Activated CD4-positive, alpha-beta T cell treated with anti-CD3 and anti-CD28 coated beads, Interleukin-2, amount 50 U/mL, for 1 hour (primary cell): Measurements from ENCODE around the gene GH2.
"Not testable (repeated sequence)": the region's sequence is repeated elsewhere in the genome, so short reads cannot be mapped to it uniquely, and the experiment has no call there.

Experiments used
- DNase-seq: peaks from one replicate; pipeline ENCODE4 v3.0.0-alpha.2; 2020

The GH2 gene

DNA sequence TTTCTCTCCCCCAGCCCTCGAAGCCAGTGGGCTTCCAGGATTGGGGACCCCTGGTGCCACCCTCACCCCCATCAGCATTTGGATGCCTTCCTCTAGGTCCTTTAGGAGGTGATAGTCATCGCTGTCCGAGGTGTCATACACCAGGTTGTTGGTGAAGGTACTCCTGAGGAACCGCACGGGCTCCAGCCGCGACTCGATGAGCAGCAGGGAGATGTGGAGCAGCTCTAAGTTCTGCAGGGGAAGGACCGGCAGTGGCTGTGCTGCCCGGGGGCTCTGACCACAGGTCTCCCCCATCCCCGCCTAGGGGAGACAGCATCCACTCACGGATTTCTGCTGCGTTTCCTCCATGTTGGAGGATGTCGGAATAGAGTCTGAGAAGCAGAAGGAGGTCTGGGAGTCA lies 28.4 kb upstream of the GH2 start:
- DNase-seq = no peak

DNA sequence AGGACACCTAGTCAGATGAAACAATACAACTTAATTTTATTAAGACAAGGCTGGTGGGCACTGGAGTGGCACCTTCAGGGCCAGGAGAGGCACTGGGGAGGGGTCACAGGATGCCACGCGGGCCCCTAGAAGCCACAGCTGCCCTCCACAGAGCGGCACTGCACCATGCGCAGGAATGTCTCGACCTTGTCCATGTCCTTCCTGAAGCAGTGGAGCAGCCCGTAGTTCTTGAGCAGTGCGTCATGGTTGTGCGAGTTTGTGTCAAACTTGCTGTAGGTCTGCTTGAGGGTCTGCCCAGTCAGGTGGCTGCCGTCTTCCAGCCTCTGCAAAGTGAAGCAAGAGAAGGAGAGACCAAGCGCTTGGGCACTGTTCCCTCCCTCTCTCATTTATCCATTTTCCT lies 27.8 kb upstream of the GH2 start:
- not testable (repeated sequence) for DNase-seq

DNA sequence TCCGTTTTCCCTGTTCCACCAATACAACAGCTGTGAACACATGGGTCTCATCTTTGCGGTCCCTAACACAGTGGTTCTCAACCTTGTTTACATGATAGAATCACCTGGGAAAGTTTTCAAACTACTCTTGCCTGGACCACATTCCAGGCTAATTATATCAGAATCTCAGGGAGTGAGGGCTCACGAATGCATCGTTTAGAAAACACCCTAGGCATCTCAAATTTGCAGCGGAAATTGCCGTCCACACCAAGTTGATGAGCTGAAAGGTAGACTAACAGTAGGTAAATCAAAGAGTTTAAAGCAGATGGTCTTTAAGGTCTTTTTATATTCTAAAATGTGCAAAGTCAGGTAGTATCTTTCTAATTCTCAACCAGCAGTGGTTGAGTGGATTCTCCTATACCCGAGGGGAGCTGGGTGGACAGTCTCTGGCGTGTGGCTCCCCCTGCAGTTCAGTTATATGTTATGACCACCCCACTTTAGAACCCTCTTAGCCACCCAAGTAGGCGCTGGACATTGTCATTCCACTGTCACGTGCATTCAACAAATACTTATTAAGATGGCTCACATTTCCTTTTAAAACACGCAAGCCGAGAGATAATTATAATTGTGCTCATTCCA lies 25.5 kb upstream of the GH2 start:
- not testable (repeated sequence) for DNase-seq

DNA sequence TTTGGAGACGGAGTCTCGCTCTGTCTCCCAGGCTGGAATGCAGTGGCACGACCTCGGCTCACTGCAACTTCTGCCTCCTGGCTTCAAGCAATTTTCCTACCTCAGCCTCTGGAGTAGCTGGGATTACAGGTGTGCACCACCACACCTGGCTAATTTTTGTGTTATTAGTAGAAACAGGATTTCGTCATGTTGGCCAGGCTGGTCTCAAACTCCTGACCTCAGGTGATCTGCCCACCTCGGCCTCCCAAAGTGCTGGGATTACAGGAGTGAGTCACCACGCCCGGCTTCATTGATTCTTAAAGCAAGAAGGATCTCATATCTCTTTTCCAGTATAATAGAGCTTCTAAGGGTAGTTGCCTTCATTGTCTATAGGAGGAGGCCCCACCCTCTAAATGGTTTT lies 23.1 kb upstream of the GH2 start:
- not testable (repeated sequence) for DNase-seq

DNA sequence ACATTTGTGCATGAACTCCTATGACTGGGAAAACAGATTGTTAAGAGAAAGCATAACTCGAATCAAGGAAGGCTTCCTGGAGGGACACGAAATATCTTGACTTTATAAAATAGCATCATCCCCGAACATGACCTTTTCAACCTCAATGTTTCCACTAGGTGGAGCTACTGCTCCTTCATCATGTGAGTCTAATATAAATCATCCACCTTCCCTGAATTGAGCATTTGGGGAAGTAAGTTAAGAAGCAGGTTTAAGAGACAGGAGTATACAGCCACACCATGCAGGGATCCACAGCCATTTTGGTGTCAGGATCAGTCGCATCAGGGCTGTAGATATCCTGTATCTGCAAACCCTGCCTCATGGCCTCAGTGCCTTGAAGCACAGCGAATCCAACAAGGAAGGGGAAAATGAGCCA lies 22.1 kb upstream of the GH2 start:
- DNase-seq = not testable (repeated sequence)

DNA sequence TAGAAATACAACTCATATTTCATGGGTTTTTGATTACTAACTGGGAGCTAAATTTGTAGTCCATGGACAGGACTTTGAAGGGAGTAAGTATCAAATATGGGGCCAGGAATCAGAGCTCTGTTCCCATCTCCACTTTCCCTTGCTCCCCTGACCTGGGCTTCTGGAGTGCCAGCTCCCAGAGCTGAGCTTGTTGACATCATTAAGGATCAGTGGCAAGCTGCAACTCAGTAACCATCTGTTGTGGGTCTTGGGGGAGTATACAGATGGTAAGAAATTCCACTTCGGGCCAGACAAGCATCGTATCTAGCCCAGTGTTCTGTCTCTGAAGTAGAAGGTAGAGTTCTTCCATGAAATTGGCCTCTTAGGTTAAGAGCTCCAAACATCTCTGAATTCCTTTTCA lies 20.2 kb upstream of the GH2 start:
- not testable (repeated sequence) for DNase-seq

DNA sequence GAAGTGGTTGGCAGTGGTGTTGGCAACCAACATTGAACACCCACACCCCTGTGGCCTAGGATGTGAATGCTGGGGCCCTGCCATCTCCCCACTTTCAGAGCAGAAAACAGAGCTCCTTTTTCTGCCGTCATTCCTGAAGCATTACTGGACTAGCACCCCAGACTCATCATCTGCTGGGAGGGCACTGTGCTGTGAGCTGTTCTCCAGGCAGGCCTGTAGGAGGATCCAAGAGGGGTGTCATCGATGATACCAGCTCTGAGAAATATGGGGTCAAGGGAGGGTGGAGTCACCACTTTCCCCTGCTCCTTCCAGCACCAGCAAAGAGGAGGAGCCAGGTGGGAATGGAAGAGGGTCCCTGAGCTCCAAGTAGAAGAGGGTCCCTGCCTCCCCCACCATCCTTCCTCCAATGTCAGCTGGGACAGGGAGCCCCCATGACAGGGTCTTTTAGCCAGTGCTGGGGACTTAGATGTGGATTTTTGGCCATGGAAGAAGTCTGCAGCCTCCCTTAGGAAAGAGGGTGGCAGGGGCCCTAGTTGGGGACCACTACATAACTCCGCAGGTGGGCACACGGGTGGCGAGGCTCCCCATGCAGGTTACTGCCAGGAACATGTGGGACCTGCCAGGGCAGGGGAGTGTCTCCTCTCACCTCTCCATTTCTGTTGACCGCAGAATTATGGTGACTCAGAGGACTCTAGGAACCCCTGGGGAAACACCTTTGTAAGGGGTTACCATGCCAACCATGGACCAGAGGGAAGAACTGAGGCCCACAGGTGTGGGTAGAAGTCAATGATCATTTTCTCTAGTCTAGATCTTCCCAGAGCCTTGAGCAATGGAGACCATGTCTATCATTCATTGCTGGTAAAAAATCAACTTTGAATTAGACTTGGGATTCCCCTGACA lies 17.4 kb upstream of the GH2 start:
- DNase-seq = not testable (repeated sequence)

DNA sequence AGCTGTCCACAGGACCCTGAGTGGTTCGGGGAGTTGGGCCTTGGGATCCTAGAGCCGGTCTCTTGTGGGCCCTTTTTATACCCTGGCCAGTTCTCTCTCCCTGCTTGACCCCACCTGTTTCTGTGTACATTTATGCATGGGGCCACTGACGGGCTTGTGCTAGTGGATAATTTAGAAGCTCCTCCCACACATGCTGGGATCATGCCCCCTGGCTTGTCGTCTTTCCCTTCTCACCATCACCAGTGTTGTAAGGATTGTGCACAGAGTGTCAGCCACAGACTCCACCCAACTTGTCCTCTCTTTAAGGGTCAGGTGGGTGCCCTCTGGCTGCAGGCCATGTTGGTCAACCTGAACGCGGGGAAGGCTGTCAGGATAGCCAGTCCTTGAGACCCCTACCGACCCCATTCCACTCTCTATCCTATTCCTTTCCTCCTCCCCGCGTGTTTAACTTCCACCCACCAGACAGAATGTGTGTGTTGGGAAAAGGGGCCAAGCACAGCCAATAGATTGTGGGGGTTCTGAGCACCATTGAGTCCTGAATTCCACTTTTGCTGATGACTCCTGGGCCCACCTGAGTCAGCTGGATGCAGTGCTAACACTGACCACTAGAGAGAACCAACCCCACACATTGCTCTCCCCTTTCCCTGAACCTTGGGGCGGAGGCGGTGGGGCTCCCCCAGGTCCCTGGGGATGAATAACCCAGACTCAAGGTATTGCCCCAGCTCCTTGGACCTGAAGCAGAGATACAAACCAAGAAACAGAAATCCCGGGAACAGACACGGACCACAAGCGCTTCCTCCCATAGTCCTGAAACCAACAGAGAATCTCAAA lies 15.0 kb upstream of the GH2 start, which contains the start of gene CSH1:
Gene CSH1 (minus strand): TSS at position 51 of the 831 bp plus-strand sequence. CDS start 63 bp downstream, outside the sequence.
- DNase-seq = not testable (repeated sequence)

DNA sequence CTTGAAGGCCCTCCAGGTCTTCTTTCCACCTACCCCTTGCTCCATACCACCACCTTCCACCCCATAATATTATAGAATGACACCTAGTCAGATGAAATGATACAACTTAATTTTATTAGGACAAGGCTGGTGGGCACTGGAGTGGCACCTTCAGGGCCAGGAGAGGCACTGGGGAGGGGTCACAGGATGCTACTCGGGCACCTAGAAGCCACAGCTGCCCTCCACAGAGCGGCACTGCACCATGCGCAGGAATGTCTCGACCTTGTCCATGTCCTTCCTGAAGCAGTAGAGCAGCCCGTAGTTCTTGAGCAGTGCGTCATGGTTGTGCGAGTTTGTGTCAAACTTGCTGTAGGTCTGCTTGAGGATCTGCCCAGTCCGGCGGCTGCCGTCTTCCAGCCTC lies 13.1 kb upstream of the GH2 start:
- DNase-seq = not testable (repeated sequence)

DNA sequence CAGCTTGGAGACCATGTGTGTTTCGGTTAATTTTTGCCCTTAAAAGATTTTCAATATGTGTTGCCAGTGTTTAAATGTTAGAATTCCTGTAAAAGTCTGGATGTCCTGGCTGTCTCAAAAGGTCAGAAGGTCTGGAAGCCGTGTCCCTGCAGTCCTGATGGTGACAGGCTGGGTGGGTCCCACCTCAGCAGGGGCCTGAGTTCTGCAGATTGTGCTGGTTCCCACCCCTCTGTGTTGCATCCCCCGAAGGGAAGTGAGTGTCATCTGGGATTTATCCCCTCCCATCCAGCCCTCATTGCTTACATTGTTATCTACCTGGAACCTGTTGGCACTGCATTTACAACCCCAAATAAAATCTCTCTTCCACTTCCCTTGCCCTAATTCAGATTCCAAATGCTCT lies 12.3 kb upstream of the GH2 start:
- DNase-seq = not testable (repeated sequence)

DNA sequence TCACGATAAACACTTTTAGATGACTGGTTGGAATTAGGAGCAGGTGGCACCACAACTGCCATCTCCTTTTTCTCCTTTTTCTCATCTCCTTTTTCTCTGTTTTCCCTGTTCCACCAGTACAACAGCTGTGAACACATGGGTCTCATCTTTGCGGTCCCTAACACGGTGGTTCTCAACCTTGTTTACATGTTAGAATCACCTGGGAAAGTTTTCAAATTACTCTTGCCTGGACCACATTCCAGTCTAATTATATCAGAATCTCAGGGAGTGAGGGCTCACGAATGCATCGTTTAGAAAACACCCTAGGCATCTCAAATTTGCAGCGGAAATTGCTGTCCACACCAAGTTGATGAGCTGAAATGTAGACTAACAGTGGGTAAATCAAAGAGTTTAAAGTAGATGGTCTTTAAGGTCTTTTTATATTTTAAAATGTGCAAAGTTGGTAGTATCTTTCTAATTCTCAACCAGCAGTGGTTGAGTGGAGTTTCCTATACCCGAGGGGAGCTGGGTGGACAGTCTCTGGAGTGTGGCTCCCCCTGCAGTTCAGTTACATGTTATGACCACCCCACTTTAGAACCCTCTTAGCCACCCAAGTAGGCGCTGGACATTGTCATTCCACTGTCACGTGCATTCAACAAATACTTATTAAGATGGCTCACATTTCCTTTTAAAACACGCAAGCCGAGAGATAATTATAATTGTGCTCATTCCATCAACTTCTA lies 10.7 kb upstream of the GH2 start:
- DNase-seq = not testable (repeated sequence)

DNA sequence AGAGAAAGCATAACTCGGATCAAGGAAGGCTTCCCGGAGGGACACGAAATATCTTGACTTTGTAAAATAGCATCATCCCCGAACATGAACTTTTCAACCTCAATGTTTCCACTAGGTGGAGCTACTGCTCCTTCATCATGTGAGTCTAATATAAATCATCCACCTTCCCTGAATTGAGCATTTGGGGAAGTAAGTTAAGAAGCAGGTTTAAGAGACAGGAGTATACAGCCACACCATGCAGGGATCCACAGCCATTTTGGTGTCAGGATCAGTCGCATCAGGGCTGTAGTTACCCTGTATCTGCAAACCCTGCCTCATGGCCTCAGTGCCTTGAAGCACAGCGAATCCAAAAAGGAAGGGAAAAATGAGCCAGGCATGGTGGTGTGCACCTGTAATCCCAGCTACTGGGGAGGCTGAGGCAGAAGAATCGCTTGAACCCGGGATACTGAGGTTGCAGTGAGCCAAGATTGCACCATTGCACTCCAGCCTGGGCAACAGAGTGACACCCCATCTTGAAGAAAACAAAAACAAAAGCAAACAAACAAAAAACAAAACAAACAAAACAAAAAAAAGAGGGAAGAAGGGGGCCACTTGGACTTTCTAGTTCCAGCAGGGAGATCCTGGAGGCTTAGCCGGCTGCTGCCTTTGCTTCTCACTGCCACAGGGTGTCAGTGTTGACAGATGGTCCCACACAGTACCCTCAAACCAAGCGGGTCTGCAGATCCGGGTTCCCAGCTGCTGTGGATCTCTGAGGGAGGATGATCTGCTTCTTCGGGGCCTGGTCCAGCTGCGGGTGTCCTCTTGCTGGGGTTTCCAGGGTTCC lies 7.5 kb upstream of the GH2 start:
- DNase-seq = not testable (repeated sequence)

DNA sequence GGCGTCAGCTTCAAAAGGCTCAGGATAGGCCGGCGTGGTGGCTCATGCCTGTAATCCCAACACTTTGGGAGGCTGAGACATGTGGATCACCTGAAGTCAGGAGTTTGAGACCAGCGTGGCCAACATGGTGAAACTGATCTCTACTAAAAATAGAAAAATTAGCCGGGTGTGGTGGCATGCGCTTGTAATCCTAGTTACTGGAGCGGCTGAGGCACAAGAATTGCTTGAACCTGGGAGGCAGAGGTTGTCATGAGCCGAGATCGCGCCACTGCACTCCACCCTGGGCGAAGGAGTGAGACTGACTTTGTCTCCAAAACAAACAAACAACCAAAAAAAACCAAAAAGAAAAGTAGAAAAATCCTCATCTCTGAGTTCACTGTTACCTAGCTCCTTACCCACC lies 3.4 kb upstream of the GH2 start:
- not testable (repeated sequence) for DNase-seq

DNA sequence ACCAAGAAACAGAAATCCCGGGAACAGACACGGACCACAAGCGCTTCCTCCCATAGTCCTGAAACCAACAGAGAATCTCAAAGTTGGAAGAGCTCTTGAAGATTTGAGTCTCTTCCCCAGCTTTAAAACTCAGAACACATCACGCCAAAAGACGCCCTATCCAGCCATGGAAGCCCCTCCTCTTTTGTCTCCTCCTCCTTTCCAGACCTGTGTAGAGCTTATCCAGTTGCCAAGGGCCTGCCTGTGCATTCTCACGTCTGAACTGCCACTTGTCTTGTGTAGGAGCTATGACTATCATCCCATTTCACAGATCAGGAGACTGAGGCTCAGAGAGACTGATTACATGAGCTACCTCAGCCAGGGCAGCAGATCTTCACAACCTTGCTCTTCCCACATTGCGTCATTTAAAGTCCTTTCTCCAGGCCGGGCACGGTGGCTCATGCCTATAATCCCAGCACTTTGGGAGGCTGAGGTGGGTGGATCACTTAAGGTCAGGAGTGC lies 932 bp upstream of the GH2 start:
- not testable (repeated sequence) for DNase-seq

DNA sequence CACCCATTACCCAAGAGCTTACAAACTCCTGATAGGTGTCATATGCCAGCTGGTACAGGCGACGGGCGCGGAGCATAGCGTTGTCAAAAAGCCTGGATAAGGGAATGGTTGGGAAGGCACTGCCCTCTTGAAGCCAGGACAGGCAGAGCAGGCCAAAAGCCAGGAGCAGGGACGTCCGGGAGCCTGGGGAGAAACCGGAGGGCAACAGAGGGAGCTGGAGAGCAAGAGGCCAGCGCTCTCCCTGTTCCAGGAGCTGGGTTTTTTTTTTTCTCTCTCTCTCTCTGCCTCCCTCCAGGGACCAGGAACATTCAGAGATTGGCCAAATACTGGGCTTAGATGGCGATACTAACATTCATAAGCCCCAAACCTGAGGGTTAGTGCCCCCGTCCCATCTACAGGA lies 407 bp downstream of the GH2 start:
- DNase-seq = not testable (repeated sequence)

DNA sequence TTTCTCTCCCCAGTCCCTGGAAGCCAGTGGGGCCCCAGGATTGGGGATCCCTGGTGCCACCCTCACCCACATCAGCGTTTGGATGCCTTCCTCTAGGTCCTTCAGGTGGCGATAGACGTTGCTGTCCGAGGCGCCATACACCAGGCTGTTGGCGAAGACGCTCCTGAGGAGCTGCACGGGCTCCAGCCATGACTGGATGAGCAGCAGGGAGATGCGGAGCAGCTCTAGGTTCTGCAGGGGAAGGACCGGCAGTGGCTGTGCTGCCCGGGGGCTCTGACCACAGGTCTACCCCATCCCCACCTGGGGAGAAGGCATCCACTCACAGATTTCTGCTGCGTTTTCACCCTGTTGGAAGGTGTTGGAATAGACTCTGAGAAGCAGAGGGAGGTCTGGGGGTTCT lies 1.0 kb downstream of the GH2 start:
- DNase-seq = no peak

DNA sequence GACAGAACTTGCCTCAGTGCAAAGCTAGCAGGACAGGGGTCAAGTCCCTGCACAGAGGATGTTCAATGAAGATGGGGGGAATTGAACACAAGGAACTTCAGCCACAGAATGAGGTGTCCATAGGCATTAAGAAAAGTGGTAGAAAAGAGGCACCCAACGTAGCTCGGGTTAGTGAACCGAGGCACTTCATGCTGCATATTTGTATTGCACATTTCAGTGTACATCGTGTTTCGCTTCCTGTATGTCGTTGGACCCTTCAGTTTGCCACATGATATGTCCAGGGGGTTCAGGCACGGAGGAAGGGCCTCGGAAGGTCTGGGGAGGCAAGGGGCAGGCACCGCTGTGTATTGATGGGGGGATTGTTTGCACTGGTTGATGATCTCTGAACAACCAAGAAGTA lies 3.3 kb downstream of the GH2 start:
- DNase-seq = not testable (repeated sequence)

DNA sequence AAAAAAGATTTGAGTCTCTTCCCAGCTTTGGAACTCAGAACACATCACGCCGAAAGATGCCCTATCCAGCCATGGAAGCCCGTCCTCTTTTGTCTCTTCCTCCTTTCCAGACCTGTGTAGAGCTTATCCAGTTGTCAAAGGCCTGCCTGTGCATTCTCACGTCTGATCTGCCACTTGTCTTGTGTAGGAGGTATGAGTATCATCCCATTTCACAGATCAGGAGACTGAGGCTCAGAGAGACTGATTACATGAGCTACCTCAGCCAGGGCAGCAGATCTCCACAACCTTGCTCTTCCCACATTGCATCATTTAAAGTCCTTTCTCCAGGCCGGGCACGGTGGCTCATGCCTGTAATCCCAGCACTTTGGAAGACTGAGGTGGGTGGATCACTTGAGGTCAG lies 7.1 kb downstream of the GH2 start:
- DNase-seq = not testable (repeated sequence)

DNA sequence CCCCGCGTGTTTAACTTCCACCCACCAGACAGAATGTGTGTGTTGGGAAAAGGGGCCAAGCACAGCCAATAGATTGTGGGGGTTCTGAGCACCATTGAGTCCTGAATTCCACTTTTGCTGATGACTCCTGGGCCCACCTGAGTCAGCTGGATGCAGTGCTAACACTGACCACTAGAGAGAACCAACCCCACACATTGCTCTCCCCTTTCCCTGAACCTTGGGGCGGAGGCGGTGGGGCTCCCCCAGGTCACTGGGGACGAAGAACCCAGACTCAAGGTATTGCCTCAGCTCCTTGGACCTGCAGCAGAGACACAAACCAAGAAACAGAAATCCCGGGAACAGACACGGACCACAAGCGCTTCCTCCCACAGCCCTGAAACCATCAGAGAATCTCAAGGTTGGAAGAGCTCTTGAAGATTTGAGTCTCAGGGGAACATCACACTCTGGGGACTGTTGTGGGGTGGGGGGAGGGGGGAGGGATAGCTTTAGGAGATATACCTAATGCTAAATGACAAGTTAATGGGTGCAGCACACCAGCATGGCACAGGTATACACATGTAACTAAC lies 7.6 kb downstream of the GH2 start:
- DNase-seq = not testable (repeated sequence)

DNA sequence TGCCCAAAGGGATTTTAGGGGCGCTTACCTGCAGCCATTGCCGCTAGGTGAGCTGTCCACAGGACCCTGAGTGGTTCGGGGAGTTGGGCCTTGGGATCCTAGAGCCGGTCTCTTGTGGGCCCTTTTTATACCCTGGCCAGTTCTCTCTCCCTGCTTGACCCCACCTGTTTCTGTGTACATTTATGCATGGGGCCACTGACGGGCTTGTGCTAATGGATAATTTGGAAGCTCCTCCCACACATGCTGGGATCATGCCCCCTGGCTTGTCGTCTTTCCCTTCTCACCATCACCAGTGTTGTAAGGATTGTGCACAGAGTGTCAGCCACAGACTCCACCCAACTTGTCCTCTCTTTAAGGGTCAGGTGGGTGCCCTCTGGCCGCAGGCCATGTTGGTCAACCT lies 8.2 kb downstream of the GH2 start, which contains the start of gene CSH2:
Gene CSH2 (minus strand): TSS at position 101 of the 400 bp plus-strand sequence. CDS start 63 bp downstream, at position 38.
- DNase-seq = not testable (repeated sequence)
